ENCODE measurements around the gene MOSPD3.
A peak's percentile ranks its signal among the peaks of the same experiment; 100 is the strongest.

Gene MOSPD3

DNA sequence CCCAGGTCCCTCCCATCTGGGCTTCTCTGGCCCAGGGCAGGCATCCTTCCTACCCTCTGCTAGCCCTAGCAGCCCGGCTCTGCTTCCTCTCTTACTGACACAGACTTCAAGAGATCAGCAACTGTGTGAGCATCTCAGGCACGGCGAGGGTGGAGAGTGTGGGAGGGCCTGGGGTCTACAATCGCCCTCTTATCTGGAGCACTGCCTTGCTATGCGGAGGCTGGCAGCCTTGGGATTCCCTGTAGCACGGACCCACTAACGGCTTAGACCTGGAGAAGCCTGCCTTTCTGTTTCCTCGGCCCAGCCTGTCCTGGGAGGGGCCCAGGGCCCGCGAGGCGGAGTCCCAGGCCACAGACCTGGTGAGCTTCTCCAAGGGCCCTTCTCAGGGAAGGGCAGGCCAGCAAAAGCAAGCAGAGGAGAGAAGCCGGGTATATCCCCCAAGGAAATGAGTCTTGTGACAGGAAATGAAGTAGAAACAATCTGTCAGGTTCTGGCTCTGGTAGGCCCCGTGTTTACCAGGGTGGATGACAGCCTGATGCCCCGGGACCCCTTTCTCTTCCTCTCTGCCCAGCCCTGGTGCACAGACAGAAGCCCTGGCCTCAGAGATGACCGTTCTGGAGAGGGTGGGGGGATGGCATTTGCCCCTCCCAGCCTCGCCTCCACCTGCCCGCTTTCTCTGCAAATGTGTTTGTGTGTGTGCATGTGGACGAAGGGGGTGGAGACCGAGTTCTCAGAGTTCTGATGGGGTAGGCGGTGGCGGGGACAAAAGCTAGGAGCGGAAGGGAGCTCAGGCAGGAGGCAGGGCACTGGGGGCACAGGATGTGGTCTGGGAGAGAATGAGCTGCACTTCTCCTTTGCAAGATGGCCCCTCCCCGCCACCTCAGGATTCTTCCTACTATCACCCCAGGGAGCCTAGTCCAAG lies 28.9 kb upstream of the MOSPD3 start:
- Histone ChIP-seq H3K27ac (ENCODE audit: low read depth, low read length, poor library complexity, severe bottlenecking) (peak overlapping the region; percentile 92), H3K9ac (ENCODE audit: low read length) (peak overlapping the region; percentile 86), H3K36me3 (ENCODE audit: insufficient read depth, low read length) (peaks cover 44% of the 10 kb centered on the region)

DNA sequence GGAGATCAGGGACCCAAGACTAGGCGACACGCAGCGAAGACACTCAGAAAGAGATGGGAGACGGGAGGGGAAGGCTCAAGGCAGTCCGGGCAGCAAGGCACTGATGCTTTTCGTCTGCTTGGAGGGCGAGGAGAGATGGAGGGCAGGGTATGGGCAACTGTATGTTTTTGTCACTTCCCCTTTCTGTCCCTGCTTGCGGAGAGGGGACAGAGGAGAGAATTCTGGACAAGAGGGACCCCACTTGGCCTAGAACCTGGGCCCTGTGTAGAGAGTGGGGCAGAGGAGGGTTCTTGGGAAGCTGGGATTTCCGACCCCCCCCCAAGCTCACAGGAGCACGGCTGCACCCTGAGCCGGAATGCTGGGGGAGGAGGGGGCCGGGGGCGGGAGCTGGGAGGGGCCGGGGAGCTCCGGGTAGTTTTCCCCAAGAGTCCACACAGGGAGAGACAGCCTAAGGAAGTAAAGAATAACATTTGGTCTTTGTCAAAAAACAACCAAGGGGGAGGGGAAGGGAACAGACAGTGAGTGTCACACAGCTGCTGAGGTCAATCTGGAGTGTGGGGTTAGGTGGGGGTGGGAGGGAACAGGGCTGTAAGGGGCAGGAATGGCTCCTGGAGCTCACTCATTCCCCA lies 28.2 kb upstream of the MOSPD3 start:
- Histone ChIP-seq H3K9ac (ENCODE audit: low read length) (peak overlapping the region; percentile 86), H2AFZ (ENCODE audit: low read length) (no peak overlapping the region), H3K27ac (ENCODE audit: low read depth, low read length, poor library complexity, severe bottlenecking) (peak overlapping the region; percentile 92)

More for the DNA sequence above, 28.9 kb upstream of the MOSPD3 start:
- no peaks in the 10 kb centered on the region for H3K27me3 ChIP-seq (ENCODE audit: insufficient read depth, low read length)
- no peaks in the 10 kb centered on the region for H3K9me3 ChIP-seq (ENCODE audit: low read length)
- no peaks in the 10 kb centered on the region for H3K9me2 ChIP-seq (ENCODE audit: low read depth, low read length)
- no peaks in the 10 kb centered on the region for H4K20me1 ChIP-seq (ENCODE audit: insufficient read depth, low read length)
- H2AFZ ChIP-seq (ENCODE audit: low read length) = no peak overlapping the region
- H3K4me1 ChIP-seq (ENCODE audit: insufficient read depth, low read length, severe bottlenecking) = peaks cover 32% of the 10 kb centered on the region
- TF ChIP-seq, protein P1, sequence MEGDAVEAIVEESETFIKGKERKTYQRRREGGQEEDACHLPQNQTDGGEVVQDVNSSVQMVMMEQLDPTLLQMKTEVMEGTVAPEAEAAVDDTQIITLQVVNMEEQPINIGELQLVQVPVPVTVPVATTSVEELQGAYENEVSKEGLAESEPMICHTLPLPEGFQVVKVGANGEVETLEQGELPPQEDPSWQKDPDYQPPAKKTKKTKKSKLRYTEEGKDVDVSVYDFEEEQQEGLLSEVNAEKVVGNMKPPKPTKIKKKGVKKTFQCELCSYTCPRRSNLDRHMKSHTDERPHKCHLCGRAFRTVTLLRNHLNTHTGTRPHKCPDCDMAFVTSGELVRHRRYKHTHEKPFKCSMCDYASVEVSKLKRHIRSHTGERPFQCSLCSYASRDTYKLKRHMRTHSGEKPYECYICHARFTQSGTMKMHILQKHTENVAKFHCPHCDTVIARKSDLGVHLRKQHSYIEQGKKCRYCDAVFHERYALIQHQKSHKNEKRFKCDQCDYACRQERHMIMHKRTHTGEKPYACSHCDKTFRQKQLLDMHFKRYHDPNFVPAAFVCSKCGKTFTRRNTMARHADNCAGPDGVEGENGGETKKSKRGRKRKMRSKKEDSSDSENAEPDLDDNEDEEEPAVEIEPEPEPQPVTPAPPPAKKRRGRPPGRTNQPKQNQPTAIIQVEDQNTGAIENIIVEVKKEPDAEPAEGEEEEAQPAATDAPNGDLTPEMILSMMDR (IDR thresholded peaks at IDR 0.05; ENCODE audit: low read length) = no peak
- no peak for TF ChIP-seq EZH2 (IDR thresholded peaks at IDR 0.05; ENCODE audit: borderline replicate concordance, low read length)
- H3F3A ChIP-seq (ENCODE audit: insufficient read depth, low read length) = no peaks in the 10 kb centered on the region
- H3K79me2 ChIP-seq (ENCODE audit: insufficient read depth, low read length) = no peaks in the 10 kb centered on the region
- peak overlapping the region; percentile 84 for H3K4me2 ChIP-seq (ENCODE audit: low read length)
- H3K4me3 ChIP-seq (ENCODE audit: low read depth, low read length, poor library complexity, severe bottlenecking) = peak overlapping the region; percentile 75

DNA sequence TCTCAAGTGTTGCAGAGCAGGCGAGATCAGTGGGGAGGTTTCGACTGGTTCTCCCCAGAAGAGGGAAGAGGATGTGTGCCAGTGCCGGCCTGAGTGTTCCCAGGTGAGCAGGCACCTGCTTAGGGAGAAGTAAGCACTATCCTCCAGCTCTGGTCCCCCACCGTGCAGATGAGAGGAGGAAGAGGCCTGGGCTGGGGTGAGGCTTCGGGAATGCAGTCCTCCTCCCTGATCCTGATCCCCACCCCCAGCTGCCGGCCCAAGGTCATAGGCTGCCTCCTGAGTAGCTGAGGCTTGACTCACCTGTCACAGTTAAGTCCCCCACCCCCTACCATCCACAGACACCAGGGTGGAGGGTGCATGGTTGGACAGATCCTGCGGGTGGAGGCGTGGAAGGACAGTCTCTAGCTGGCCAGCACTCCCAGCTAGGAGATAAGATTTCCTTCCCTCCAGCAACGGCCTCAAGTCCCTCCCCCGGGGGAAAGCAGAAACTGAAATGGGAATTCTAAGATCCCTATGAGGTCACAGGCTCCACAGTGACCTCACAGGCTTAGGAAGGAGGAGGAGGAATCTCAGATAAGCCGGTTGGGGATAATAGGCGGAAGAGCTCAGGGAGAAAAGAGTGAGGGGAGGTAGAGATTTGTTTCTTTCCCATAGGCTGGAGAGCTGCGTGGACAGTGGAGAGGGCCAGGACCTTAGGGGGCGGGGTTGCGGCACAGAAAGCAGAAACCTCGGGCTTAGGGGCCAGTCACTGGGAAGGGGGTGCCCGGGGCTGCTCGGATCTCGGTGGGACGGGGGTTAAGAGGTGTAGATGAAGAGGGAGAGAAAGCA lies 27.4 kb upstream of the MOSPD3 start:
- no peaks in the 10 kb centered on the region for H4K20me1 ChIP-seq (ENCODE audit: insufficient read depth, low read length)
- H3K4me3 ChIP-seq (ENCODE audit: low read depth, low read length, poor library complexity, severe bottlenecking) = peak overlapping the region; percentile 75
- no peaks in the 10 kb centered on the region for H3F3A ChIP-seq (ENCODE audit: insufficient read depth, low read length)
- peak overlapping the region; percentile 84 for H3K4me2 ChIP-seq (ENCODE audit: low read length)
- H2AFZ ChIP-seq (ENCODE audit: low read length) = no peak overlapping the region
- H3K9me3 ChIP-seq (ENCODE audit: low read length) = no peaks in the 10 kb centered on the region
- no peaks in the 10 kb centered on the region for H3K9me2 ChIP-seq (ENCODE audit: low read depth, low read length)
- H3K27ac ChIP-seq (ENCODE audit: low read depth, low read length, poor library complexity, severe bottlenecking) = peak overlapping the region; percentile 92
- no peak for TF ChIP-seq EZH2 (IDR thresholded peaks at IDR 0.05; ENCODE audit: borderline replicate concordance, low read length)
- TF ChIP-seq, protein P1 (IDR thresholded peaks at IDR 0.05; ENCODE audit: low read length) = no peak
- H3K4me1 ChIP-seq (ENCODE audit: insufficient read depth, low read length, severe bottlenecking) = peaks cover 32% of the 10 kb centered on the region
- peaks cover 33% of the 10 kb centered on the region for H3K36me3 ChIP-seq (ENCODE audit: insufficient read depth, low read length)
- no peaks in the 10 kb centered on the region for H3K79me2 ChIP-seq (ENCODE audit: insufficient read depth, low read length)
- no peaks in the 10 kb centered on the region for H3K27me3 ChIP-seq (ENCODE audit: insufficient read depth, low read length)
- H3K9ac ChIP-seq (ENCODE audit: low read length) = peak overlapping the region; percentile 86

More for the DNA sequence above, 28.2 kb upstream of the MOSPD3 start:
- Histone ChIP-seq H3F3A (ENCODE audit: insufficient read depth, low read length) (no peaks in the 10 kb centered on the region), H3K4me1 (ENCODE audit: insufficient read depth, low read length, severe bottlenecking) (peaks cover 32% of the 10 kb centered on the region), H3K4me3 (ENCODE audit: low read depth, low read length, poor library complexity, severe bottlenecking) (peak overlapping the region; percentile 75), H3K27me3 (ENCODE audit: insufficient read depth, low read length) (no peaks in the 10 kb centered on the region), H3K9me2 (ENCODE audit: low read depth, low read length) (no peaks in the 10 kb centered on the region), H3K36me3 (ENCODE audit: insufficient read depth, low read length) (peaks cover 37% of the 10 kb centered on the region), H3K79me2 (ENCODE audit: insufficient read depth, low read length) (no peaks in the 10 kb centered on the region), H4K20me1 (ENCODE audit: insufficient read depth, low read length) (no peaks in the 10 kb centered on the region), H3K9me3 (ENCODE audit: low read length) (no peaks in the 10 kb centered on the region), H3K4me2 (ENCODE audit: low read length) (peak overlapping the region; percentile 84)
- no peak for TF ChIP-seq EZH2 (IDR thresholded peaks at IDR 0.05; ENCODE audit: borderline replicate concordance, low read length)
- TF ChIP-seq, protein P1 (IDR thresholded peaks at IDR 0.05; ENCODE audit: low read length) = no peak

Data from OCI-LY1 (cell line).